Stimulated activated naive B cell treated with anti-CD40 and anti-IgM and Interleukin-4, amounts not matched to agents 10 μg/mL and 1 μg/mL and 100 μg/mL, for 72 hours (primary cell): ENCODE measurements around the gene PAGE2B.

Experiments
- ATAC-seq, 2 donors: fragments of 150-1000 bp; cut with Tn5 transposase; replicated peaks; 2 replicates each; pipeline ENCODE4 v1.10.0; 2021; ENCODE audit warnings: moderate library complexity in 1 of 2
- DNase-seq: peaks from one replicate; pipeline ENCODE4 v3.0.0; 2021
- H3K27ac Mint-ChIP-seq: one replicate; pipeline ENCODE4 v1.8.0; 2022; ENCODE audit warnings: mild to moderate bottlenecking, mixed read lengths
- H3K27me3 Mint-ChIP-seq, 2 donors: one replicate each; pipeline ENCODE4 v1.8.0; 2022; ENCODE audit warnings: mixed read lengths in 2 of 2
- H3K36me3 Mint-ChIP-seq, 2 donors: one replicate each; pipeline ENCODE4 v1.8.0; 2022; ENCODE audit warnings: mixed read lengths in 2 of 2, mild to moderate bottlenecking in 1 of 2
- H3K4me1 Mint-ChIP-seq, 2 donors: one replicate each; pipeline ENCODE4 v1.8.0; 2022; ENCODE audit warnings: mixed read lengths in 2 of 2, mild to moderate bottlenecking in 1 of 2
- H3K4me3 Mint-ChIP-seq, 2 donors: one replicate each; pipeline ENCODE4 v1.8.0; 2022; ENCODE audit warnings: mild to moderate bottlenecking in 2 of 2, mixed read lengths in 2 of 2, moderate library complexity in 1 of 2
- H3K9me3 Mint-ChIP-seq, 2 donors: one replicate each; pipeline ENCODE4 v1.8.0; 2022; ENCODE audit warnings: mixed read lengths in 2 of 2, mild to moderate bottlenecking in 1 of 2

PAGE2B gene

GRCh38 chrX:55127692-55128091 lies 52.9 kb downstream of the PAGE2B start:
- no peaks in the 10 kb centered on the region for H3K4me1 Mint-ChIP-seq
- DNase-seq (no peak), ATAC-seq (no peak)
- H3K27ac Mint-ChIP-seq, result no peak overlapping the region
- H3K9me3 Mint-ChIP-seq, result no peaks in the 10 kb centered on the region
- H3K27me3 Mint-ChIP-seq, result peaks cover 0 to 16% of the 10 kb centered on the region in 2 donors
- no peak overlapping the region for H3K4me3 Mint-ChIP-seq
- H3K36me3 Mint-ChIP-seq, result no peaks in the 10 kb centered on the region
